ENCODE results near the gene FOXI1.

DNA sequence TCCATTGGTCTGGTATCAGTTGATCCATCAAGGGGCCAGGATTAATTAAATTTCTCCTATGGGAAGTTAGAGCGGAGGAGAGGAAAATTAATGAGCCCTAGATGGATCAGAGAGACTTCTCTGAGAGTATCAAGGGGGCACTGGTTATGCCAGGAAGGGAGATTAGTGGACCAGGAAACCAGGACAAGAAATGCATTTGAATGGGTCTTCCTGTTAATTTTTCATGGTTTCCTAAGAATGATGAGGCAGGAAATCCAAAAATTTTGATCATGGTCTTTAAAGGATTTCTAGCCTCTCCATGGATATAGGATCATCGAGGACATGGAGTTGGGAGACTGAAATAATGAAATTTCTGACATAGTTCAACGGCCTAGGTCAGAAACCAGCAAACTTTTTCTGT is 30.8 kb downstream of the FOXI1 start:
- TF ChIP-seq POLR2AphosphoS5 (IDR thresholded peaks at IDR 0.05; ENCODE audit: low read depth, low read length), result no peak
- TF ChIP-seq POLR2A (IDR thresholded peaks at IDR 0.05; ENCODE audit: low read depth, low read length), result no peak
- no peak for TF ChIP-seq TAF1 (IDR thresholded peaks at IDR 0.05; ENCODE audit: borderline replicate concordance, low read depth, low read length)

Data from GM12892 (cell line).